HG03571 (cell line): Measurements from ENCODE around the gene GTSE1.

ENCODE experiments used
- ATAC-seq: cut with Tn5 transposase; IDR thresholded peaks from one replicate; pipeline ENCODE4 v1.9.1; 2021; ENCODE audit not compliant: unreplicated experiment

Gene GTSE1

DNA sequence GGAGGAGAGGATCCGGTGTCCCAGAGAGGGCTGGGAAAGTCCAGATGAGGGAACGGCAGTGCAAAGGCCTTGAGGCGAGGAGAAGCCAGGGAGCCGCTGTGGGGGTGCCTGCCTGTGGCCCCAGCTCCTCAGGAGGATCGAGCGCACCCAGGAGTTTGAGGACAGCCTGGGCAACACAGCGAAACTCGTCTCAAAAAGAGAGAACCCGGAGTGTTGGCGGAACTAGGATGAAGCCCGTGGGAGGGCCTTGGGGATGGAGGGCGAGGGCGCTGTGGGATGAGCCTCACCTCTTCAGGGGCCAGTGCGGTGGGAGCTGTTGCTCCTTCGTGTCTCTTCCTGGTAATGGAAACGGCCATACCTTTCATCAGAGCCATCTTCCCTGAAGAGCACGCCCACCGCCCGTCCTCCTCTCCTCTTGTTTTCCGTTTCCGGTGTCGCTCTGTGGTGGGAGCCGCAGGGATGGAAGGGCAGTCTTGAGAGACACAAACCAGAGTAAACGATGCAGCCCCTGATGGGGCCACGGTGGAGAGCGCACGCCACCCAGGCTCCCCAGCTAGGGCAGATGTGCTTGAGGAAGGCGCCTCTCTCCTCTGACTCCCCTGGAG is 54.6 kb downstream of the GTSE1 start:
- no peak for ATAC-seq

DNA sequence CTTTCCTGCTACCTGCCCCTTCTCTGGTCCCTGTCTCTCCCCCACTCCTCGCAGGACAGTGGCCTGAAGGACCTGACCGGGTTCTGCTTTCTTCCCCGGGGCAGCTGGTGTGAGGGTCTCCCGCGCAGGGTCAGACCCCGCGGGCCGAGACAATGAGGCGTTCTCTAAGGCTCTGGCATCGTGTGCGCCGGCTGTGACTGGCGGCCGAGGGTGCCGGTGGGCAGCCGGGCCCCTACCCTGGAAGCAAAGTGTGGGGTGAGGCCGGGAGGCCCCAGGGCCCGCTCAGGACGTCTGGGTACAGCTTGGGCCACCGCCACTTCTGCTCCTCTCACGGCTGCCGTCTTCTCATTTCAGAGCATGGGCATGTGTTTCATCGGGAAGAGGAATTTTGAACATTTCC is 55.1 kb downstream of the GTSE1 start:
- no peak for ATAC-seq

DNA sequence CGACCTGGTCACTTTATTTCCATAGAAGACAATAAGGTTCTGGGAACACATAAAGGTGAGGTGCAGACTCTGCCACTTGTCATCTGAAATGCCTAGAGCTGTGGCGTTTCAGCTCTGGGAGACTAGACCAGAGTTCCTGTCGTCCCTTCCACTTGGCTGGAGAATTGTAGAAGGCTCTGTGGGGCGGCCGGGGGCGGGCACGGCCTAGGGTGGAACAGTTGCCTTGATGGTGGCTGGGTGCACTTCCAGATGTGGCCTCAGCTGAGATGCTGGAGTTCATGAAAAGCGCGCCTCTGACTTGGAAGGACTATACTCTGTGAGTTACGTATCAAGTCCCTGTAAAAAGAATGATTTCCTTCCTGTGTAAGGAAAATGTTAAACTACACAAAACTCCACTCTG is 55.6 kb downstream of the GTSE1 start:
- no peak for ATAC-seq

GRCh38 chr22:46352691-46353386 is 56.2 kb downstream of the GTSE1 start:
- ATAC-seq, result no peak

DNA sequence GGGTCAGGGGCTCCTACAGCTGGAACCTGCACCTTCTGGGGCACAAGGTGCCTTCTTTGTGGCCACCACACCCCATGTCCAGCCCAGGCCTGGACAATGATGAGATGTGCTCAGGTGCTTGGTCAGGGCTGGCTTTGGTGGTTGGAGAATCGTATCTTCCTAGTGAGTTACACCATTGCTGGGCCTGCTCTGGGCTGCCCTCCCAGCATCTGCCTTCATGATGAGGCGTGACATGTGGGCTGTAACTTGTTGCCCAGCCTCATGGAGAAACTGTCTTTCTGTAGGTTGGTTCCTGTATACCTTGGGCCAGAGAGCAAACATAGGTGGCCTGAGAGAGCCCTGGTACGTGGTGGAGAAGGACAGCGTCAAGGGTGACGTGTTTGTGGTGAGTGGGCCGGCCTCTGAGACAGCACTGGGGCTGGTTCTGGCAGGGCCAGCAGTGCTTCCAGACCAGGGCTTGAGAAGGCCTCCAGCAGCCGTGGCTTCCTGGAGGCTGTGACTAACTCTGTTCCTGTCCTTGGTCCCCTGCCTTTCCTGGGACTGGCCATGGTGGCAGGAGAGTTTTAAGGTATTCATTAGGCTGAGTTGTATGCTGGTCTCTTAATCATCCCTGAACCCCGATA is 56.9 kb downstream of the GTSE1 start:
- no peak for ATAC-seq

DNA sequence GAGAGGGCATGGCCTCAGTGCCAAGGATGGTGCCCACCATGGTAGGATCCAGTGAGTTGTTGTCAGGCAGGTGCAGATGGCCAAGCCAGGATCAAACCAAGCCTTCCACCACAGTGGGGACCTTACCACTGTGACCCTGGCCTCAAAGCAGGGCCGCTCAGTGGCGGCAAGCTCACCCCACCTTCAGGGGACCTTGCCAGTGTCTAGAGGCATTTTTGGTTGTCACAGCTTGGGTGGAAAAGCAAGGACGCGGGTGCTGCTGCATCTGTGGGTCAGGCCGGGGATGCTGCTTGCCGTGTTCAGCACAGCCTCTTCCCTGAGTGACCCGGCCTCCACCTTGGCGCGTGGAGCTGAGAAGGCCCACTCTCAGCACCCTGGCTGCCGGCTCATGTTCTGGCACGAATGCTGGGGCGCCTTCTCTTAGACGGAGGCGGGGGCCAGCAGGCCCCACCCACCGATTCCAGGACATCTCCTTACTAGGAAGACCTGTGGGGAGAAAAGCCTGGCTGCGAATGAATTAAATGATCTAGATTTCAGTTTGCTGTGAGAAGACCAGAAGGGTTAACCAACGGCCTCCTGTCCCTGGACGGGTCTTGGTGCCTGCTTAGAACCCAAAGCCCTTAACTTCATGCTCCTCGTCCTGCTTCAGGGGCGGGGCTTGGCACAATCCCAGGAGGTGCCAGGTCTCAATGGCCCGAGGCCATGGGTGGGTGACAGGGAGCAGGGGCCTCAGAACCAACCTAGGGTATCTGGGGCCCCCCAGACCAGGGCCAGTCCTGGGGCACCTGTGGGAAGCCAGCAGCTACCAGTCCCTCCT is 57.7 kb downstream of the GTSE1 start:
- no peak for ATAC-seq

- no peak for ATAC-seq
Measured at GRCh38 chr22:46354993-46355305, 58.3 kb downstream of the GTSE1 start.

GRCh38 chr22:46355369-46355995 is 58.8 kb downstream of the GTSE1 start:
- no peak for ATAC-seq

DNA sequence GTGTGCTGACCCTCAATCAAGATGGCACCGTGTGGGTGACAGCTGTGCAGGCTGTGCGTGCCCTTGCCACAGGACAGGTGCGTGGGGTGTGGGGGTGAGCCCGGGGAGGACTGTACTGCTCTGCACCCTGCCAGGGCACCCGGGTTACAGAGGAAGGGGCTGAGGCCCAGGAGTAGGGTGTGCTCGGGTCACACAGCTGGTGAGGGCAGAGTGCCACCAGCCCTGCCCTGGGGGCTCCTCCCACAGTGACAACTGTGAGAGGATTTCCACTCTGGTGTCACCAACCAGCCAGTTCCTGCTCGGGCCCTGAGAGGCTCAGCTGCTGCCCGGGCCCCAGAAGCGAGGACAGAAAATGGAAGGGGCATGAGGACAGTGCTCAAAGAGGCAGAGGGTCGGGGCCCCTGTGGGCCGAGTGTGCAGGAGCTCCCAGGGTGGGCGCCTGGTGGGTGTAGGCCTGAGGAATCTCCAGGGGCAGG is 59.4 kb downstream of the GTSE1 start:
- no peak for ATAC-seq

GRCh38 chr22:46356496-46357480 is 60.1 kb downstream of the GTSE1 start:
- no peak for ATAC-seq

DNA sequence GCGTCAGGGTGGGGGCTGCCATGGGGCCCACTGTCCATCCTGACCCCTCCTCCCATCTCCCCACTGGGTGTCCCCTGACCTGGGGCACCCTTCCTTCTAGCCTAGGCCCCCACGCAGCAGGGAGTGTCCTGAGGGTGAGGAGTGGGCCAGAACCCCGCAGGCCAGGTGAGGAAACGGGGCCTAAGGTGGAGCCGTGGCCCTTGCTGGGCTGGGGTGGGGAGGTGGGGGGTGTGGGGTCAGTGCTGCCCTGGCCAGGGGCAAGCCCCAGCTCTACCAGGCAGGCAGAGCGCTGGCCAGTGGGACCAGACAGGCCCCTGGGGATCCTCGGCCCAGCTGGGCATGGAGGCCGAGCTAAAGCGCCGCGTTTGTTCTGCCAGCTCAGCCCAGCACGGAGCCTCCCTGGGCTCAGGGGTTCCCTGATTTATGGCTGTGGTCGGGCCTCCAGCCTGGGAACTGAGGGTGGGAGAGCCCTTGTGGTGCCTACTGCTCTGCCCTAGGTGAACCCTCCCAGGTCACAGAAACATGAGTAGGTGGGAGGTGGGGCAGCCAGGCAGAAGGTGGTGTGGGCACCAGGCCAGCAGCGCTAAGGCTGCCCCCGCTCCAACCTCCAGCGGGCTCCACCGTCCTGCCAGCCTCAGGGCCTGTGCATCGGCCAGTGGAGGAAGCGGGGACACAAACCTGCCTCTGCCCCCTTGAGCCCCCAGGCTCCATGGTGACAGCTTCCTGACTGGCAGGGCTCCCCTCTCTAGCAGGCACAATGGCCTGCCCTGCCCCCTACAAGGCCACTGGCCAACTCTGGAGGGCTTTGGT is 61.2 kb downstream of the GTSE1 start:
- no peak for ATAC-seq

DNA sequence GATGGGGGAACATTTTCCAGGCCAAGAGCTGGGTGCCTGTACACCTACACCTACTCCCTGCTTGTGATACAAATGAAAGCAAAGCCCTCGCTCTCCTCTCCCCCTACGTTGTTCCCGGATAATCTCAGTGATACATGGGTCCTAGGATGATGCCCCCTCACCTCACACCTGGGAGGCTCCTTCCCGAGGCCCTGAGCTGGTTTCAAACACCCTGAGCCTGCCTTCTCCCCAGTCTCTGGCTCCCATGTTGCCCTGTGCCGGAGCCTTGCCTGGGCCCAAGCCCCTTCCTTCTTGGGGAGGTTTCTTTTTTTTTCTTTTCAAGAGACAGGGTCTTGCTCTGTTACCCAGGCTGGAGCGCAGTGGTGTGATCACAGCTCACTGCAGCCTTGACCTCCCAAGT is 62.1 kb downstream of the GTSE1 start:
- ATAC-seq, result no peak

- no peak for ATAC-seq
Measured at GRCh38 chr22:46359362-46359761, 62.7 kb downstream of the GTSE1 start.

GRCh38 chr22:46360097-46360496 is 63.4 kb downstream of the GTSE1 start:
- ATAC-seq, result no peak

GRCh38 chr22:46360891-46361290 is 64.2 kb downstream of the GTSE1 start:
- no peak for ATAC-seq

GRCh38 chr22:46361826-46362202 is 65.1 kb downstream of the GTSE1 start:
- ATAC-seq, result no peak

- ATAC-seq, result no peak
Measured at GRCh38 chr22:46362203-46362933, 65.7 kb downstream of the GTSE1 start.

DNA sequence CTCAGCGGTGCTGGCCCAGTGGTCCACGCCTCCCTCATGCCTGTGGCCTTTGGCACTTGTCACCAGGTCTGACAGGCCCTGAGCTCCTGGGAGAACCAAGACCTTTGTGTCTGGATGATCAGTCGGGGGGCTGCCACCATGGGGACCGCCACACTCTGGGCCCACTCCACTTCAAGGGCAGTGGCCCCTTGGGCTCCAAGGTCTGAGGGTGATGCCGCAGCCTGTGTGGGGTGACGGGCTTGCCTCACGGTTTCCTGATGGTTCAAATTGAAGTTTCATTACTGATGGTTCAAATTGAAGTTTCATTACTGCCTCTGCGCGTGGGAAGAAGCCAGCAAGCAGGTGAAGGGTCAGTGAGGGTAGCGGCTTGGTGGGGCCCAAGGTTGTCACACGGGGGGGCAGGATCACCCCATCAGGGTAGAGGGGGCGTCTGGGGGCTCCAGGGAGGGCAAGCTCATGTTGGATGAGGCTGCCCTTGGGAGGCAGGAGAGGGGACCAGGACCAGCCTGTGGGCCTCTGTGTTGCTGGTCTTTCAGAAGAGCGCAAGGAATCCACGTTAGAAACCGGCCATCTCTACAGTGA is 66.4 kb downstream of the GTSE1 start:
- ATAC-seq, result no peak
